ENCODE results near the gene PTGFR. TPM values are rescaled to one million over a fixed set of nuclear protein-coding genes. Genes with fewer than 3 reads are reported as not detected.

The PTGFR gene
- total and polyA plus RNA-seq, 2 donors = 9.2 to 28.7 TPM

- H3K4me3 ChIP-seq (ENCODE audit: low read depth, low read length) = no peak overlapping the region
- no peak overlapping the region for H3K27ac ChIP-seq (ENCODE audit: low read depth)
- 52% methylated on average over 12 of the region's 12 CpGs for WGBS
- no peak for DNase-seq (ENCODE audit: extremely low spot score)
- no peaks in the 10 kb centered on the region for H3K4me1 ChIP-seq (ENCODE audit: insufficient read depth)
- H3K36me3 ChIP-seq (ENCODE audit: insufficient read depth) = no peaks in the 10 kb centered on the region
Measured at GRCh38 chr1:78492386-78492950, 1.7 kb downstream of the PTGFR start.

GRCh38 chr1:78493451-78493850 lies 2.7 kb downstream of the PTGFR start:
- WGBS = 47% methylated on average over 1 of the region's 1 CpG
- no peaks in the 10 kb centered on the region for H3K36me3 ChIP-seq (ENCODE audit: insufficient read depth)
- H3K27ac ChIP-seq (ENCODE audit: low read depth) = no peak overlapping the region
- DNase-seq (ENCODE audit: extremely low spot score) = no peak
- H3K4me3 ChIP-seq (ENCODE audit: low read depth, low read length) = no peak overlapping the region
- no peaks in the 10 kb centered on the region for H3K4me1 ChIP-seq (ENCODE audit: insufficient read depth)

DNA sequence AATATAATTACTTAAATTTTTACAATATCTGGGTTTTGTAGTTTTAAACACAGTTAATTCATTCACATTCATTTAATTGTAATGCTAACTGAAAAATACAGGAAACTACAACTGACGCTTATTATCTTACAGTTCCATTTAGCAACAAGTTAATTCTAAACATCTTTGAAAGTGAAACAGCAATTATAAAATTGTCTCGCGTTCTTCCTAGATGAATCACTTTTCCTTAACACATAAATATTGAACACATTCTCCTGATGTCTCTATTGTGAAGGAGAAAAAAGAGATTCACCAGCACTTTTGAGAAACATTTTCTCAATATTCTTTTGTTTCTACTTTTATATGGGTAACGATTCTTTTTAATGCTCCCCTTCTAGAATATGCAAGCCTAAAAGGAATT lies 6.4 kb downstream of the PTGFR start:
- Histone ChIP-seq H3K4me1 (ENCODE audit: insufficient read depth) (no peaks in the 10 kb centered on the region), H3K36me3 (ENCODE audit: insufficient read depth) (no peaks in the 10 kb centered on the region), H3K4me3 (ENCODE audit: low read depth, low read length) (no peak overlapping the region), H3K27ac (ENCODE audit: low read depth) (no peak overlapping the region)
- 78% methylated on average over 4 of the region's 4 CpGs for WGBS
- no peak for DNase-seq (ENCODE audit: extremely low spot score)

DNA sequence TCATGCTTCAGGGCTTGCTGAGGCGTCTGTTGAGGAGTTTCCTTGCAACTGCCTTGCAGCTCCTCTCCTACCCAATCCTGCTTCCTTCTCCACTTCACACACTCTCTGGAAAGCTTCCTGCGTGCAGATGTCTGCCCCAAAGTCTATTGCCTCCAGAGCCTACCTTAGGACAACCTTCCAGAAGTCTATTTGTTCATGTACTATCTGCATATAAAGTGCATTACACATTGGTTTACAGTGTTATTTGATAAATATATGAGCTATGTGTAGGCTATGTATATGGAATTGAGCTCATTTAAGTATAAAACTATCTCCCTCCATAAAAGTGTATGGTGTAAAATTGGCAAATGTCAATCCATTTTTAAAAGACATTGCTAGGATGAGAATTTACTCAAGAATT lies 9.8 kb downstream of the PTGFR start:
- WGBS = 69% methylated on average over 2 of the region's 2 CpGs
- Histone ChIP-seq H3K4me1 (ENCODE audit: insufficient read depth) (no peaks in the 10 kb centered on the region), H3K4me3 (ENCODE audit: low read depth, low read length) (no peak overlapping the region), H3K27ac (ENCODE audit: low read depth) (no peak overlapping the region), H3K36me3 (ENCODE audit: insufficient read depth) (no peaks in the 10 kb centered on the region)
- no peak for DNase-seq (ENCODE audit: extremely low spot score)

- no peak for DNase-seq (ENCODE audit: extremely low spot score)
- Histone ChIP-seq H3K27ac (ENCODE audit: low read depth) (no peak overlapping the region), H3K4me3 (ENCODE audit: low read depth, low read length) (no peak overlapping the region), H3K4me1 (ENCODE audit: insufficient read depth) (no peaks in the 10 kb centered on the region), H3K36me3 (ENCODE audit: insufficient read depth) (no peaks in the 10 kb centered on the region)
Measured at GRCh38 chr1:78501203-78501602, 10.4 kb downstream of the PTGFR start.

- WGBS = 87% methylated on average over 3 of the region's 3 CpGs
- Histone ChIP-seq H3K4me1 (ENCODE audit: insufficient read depth) (no peaks in the 10 kb centered on the region), H3K4me3 (ENCODE audit: low read depth, low read length) (no peak overlapping the region), H3K27ac (ENCODE audit: low read depth) (no peak overlapping the region), H3K36me3 (ENCODE audit: insufficient read depth) (no peaks in the 10 kb centered on the region)
- no peak for DNase-seq (ENCODE audit: extremely low spot score)
Measured at GRCh38 chr1:78511334-78511733, 20.6 kb downstream of the PTGFR start.

DNA sequence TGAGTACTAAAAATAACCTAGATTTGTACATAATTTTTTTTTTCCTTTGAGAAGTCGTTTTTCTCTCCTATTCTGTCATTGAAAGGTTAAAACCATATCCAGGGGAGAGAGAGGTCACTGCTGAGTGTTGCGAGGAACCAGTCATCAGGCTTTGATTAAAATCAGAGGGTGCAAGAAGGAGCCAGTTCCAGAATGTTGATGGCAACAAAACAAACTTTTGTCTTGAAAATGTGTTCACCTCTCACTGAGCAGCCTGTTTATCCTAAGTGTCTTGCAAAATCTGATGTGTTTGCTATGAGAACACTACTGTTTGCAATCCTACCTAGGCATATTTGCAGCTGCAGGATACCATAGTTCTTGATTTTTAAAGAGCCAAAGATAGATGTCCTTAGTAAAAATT lies 25.9 kb downstream of the PTGFR start:
- no peaks in the 10 kb centered on the region for H3K36me3 ChIP-seq (ENCODE audit: insufficient read depth)
- no peak overlapping the region for H3K4me3 ChIP-seq (ENCODE audit: low read depth, low read length)
- 65% methylated on average over 2 of the region's 2 CpGs for WGBS
- no peak overlapping the region for H3K27ac ChIP-seq (ENCODE audit: low read depth)
- no peak for DNase-seq (ENCODE audit: extremely low spot score)
- no peaks in the 10 kb centered on the region for H3K4me1 ChIP-seq (ENCODE audit: insufficient read depth)

DNA sequence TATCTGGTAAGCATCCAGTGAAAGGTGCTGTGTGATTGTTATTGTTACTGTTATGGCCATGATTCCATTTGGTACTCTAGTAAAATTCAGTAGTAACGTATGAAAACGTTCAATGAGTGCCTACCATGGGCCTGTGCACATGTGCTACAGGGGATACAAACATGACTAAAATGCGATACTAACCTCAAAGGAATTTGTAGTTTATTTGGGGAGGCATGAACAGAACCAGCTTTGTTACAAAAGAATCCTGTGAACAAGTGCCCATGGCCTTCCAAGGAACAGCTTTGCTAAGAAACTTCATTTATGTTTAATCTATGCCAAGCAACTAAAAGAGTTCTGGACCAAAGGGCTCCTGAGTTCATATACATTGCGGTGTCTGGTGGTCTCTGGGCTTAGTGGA lies 28.7 kb downstream of the PTGFR start:
- Histone ChIP-seq H3K4me3 (ENCODE audit: low read depth, low read length) (no peak overlapping the region), H3K4me1 (ENCODE audit: insufficient read depth) (no peaks in the 10 kb centered on the region), H3K36me3 (ENCODE audit: insufficient read depth) (no peaks in the 10 kb centered on the region), H3K27ac (ENCODE audit: low read depth) (no peak overlapping the region)
- no peak for DNase-seq (ENCODE audit: extremely low spot score)
- 80% methylated on average over 4 of the region's 4 CpGs for WGBS

- Histone ChIP-seq H3K4me3 (ENCODE audit: low read depth, low read length) (no peak overlapping the region), H3K27ac (ENCODE audit: low read depth) (no peak overlapping the region), H3K4me1 (ENCODE audit: insufficient read depth) (no peaks in the 10 kb centered on the region), H3K36me3 (ENCODE audit: insufficient read depth) (no peaks in the 10 kb centered on the region)
- DNase-seq (ENCODE audit: extremely low spot score) = no peak
- 90% methylated on average over 6 of the region's 6 CpGs for WGBS
Measured at GRCh38 chr1:78520216-78520615, 29.4 kb downstream of the PTGFR start.

- DNase-seq (ENCODE audit: extremely low spot score) = no peak
- Histone ChIP-seq H3K4me1 (ENCODE audit: insufficient read depth) (no peaks in the 10 kb centered on the region), H3K27ac (ENCODE audit: low read depth) (no peak overlapping the region), H3K36me3 (ENCODE audit: insufficient read depth) (no peaks in the 10 kb centered on the region), H3K4me3 (ENCODE audit: low read depth, low read length) (no peak overlapping the region)
- 93% methylated on average over 3 of the region's 3 CpGs for WGBS
Measured at GRCh38 chr1:78520843-78521242, 30.1 kb downstream of the PTGFR start.

- Histone ChIP-seq H3K4me3 (ENCODE audit: low read depth, low read length) (no peak overlapping the region), H3K36me3 (ENCODE audit: insufficient read depth) (no peaks in the 10 kb centered on the region), H3K27ac (ENCODE audit: low read depth) (no peak overlapping the region), H3K4me1 (ENCODE audit: insufficient read depth) (no peaks in the 10 kb centered on the region)
- no peak for DNase-seq (ENCODE audit: extremely low spot score)
- WGBS = 75% methylated on average over 2 of the region's 2 CpGs
Measured at GRCh38 chr1:78522136-78522535, 31.4 kb downstream of the PTGFR start.

DNA sequence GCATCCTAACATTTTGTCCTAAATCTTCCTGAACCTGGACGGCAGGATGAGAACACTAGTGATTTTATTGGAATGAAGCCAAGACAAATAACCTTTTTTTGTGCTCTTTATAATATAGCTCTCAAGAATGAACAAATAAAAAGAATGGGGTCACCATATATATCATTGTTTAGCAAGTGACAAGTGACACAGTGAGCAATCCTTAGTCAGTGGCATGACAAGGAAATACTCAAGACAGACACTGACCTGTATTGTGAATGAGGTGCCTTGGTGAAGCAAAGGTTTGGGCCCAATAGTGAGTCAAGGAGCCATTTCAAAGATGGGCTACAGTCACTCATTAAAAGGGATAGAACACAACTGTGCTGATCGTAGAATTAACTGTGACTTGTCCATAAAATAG lies 35.7 kb downstream of the PTGFR start:
- H3K27ac ChIP-seq (ENCODE audit: low read depth) = no peak overlapping the region
- DNase-seq (ENCODE audit: extremely low spot score) = no peak
- H3K36me3 ChIP-seq (ENCODE audit: insufficient read depth) = no peaks in the 10 kb centered on the region
- 67% methylated on average over 2 of the region's 2 CpGs for WGBS
- no peaks in the 10 kb centered on the region for H3K4me1 ChIP-seq (ENCODE audit: insufficient read depth)
- H3K4me3 ChIP-seq (ENCODE audit: low read depth, low read length) = no peak overlapping the region

DNA sequence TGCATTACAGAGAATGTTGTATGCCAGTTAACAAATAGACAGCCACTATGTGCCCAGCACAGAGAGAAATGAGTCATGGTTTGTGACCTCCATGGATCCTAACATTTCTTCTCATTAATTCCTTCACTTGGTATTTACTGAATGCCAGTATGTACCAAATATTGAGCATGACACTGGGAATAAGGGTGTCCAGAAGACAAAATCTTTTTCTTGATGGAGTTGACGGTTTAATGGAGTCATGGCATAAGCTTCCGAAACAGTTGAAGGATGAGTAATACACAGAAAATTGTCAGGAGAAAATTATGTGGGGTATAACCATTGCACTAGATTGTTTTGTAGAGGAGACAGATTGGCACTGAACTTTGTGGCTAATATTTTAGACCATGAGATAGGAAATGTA lies 36.9 kb downstream of the PTGFR start:
- Histone ChIP-seq H3K36me3 (ENCODE audit: insufficient read depth) (no peaks in the 10 kb centered on the region), H3K27ac (ENCODE audit: low read depth) (no peak overlapping the region), H3K4me1 (ENCODE audit: insufficient read depth) (no peaks in the 10 kb centered on the region), H3K4me3 (ENCODE audit: low read depth, low read length) (no peak overlapping the region)
- DNase-seq (ENCODE audit: extremely low spot score) = no peak
- 90% methylated on average over 2 of the region's 2 CpGs for WGBS

GRCh38 chr1:78533527-78533926 lies 42.8 kb downstream of the PTGFR start:
- H3K27ac ChIP-seq (ENCODE audit: low read depth) = no peak overlapping the region
- H3K36me3 ChIP-seq (ENCODE audit: insufficient read depth) = no peaks in the 10 kb centered on the region
- no peak for DNase-seq (ENCODE audit: extremely low spot score)
- no peaks in the 10 kb centered on the region for H3K4me1 ChIP-seq (ENCODE audit: insufficient read depth)
- 94% methylated on average over 4 of the region's 4 CpGs for WGBS
- H3K4me3 ChIP-seq (ENCODE audit: low read depth, low read length) = no peak overlapping the region

DNA sequence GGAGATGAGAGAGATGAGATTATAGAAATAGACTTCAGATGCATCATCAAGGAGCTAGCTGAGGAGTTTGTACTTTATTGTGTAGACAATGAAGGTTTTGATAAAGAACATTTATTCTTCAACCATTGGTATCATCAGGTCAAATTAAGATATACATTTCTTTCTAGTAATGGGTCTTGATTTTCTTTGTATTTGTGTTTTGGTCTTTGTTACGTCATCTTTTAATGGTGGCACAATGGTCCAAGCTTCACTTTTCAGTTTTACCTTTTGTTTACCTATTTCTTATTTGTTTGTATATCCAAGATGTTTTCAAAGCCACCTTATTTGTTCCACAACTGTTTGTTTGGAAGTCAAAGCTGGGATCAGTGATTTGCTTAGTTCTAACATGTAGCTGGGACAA lies 44.5 kb downstream of the PTGFR start:
- WGBS = 92% methylated on average over 1 of the region's 1 CpG
- no peaks in the 10 kb centered on the region for H3K4me1 ChIP-seq (ENCODE audit: insufficient read depth)
- no peak overlapping the region for H3K4me3 ChIP-seq (ENCODE audit: low read depth, low read length)
- H3K27ac ChIP-seq (ENCODE audit: low read depth) = no peak overlapping the region
- H3K36me3 ChIP-seq (ENCODE audit: insufficient read depth) = no peaks in the 10 kb centered on the region
- DNase-seq (ENCODE audit: extremely low spot score) = no peak

All from urinary bladder (tissue), 4 donors.